ENCODE data around the gene TMEM244.

TMEM244 gene, protein sequence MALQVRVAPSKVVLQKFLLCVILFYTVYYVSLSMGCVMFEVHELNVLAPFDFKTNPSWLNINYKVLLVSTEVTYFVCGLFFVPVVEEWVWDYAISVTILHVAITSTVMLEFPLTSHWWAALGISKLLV

GRCh38 chr6:129860908-129861665 is at the start of gene TMEM244:
Gene TMEM244 (minus strand): TSS chr6:129861315. CDS start chr6:129861188, 127 bp downstream.
- TF ChIP-seq, protein P1, sequence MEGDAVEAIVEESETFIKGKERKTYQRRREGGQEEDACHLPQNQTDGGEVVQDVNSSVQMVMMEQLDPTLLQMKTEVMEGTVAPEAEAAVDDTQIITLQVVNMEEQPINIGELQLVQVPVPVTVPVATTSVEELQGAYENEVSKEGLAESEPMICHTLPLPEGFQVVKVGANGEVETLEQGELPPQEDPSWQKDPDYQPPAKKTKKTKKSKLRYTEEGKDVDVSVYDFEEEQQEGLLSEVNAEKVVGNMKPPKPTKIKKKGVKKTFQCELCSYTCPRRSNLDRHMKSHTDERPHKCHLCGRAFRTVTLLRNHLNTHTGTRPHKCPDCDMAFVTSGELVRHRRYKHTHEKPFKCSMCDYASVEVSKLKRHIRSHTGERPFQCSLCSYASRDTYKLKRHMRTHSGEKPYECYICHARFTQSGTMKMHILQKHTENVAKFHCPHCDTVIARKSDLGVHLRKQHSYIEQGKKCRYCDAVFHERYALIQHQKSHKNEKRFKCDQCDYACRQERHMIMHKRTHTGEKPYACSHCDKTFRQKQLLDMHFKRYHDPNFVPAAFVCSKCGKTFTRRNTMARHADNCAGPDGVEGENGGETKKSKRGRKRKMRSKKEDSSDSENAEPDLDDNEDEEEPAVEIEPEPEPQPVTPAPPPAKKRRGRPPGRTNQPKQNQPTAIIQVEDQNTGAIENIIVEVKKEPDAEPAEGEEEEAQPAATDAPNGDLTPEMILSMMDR (IDR thresholded peaks at IDR 0.05): no peak

- TF ChIP-seq, protein P1 (IDR thresholded peaks at IDR 0.05): no peak
These were observed 47.7 kb upstream of the TMEM244 start for GRCh38 chr6:129908858-129909257.

- TF ChIP-seq, protein P1 (IDR thresholded peaks at IDR 0.05): no peak
These were observed 47.2 kb upstream of the TMEM244 start for GRCh38 chr6:129908356-129908755.

GRCh38 chr6:129906515-129907077 is 45.5 kb upstream of the TMEM244 start:
- TF ChIP-seq, protein P1 (IDR thresholded peaks at IDR 0.05): no peak

DNA sequence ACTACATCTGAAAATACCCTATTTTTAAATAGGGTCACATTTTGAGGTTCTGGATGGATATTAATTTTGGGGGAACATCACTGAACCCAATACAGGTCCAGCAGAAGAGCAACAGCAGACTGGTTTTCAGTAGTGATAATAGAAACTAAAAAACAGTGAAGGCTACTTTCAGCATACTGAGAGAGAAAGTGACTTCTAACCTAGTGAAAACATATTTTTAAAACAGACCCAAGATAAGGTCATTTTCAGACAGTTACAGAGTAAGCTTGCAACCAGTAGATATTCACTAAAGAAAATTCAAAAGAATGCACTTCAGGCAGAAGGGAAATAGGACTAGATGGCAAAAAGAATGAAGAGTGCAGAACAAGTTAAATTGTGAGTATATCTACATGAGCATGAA is 42.0 kb upstream of the TMEM244 start:
- TF ChIP-seq, protein P1 (IDR thresholded peaks at IDR 0.05): no peak

GRCh38 chr6:129902681-129903080 is 41.6 kb upstream of the TMEM244 start:
- TF ChIP-seq, protein P1 (IDR thresholded peaks at IDR 0.05): no peak

GRCh38 chr6:129901910-129902309 is 40.8 kb upstream of the TMEM244 start:
- TF ChIP-seq, protein P1 (IDR thresholded peaks at IDR 0.05): no peak
